ENCODE data around the gene NDUFS4.
"Not testable (repeated sequence)": the region's sequence is repeated elsewhere in the genome, so short reads cannot be mapped to it uniquely, and the experiment has no call there.

NDUFS4 gene

GRCh38 chr5:53667621-53668020 lies 107.2 kb downstream of the NDUFS4 start:
- no peak for DNase-seq

- DNase-seq: no peak
Observed at GRCh38 chr5:53671447-53671846, 111.0 kb downstream of the NDUFS4 start.

GRCh38 chr5:53674121-53674520 lies 113.7 kb downstream of the NDUFS4 start:
- DNase-seq: no peak

GRCh38 chr5:53677632-53678031 lies 117.2 kb downstream of the NDUFS4 start:
- no peak for DNase-seq

GRCh38 chr5:53678981-53679660 lies 118.7 kb downstream of the NDUFS4 start:
- peak; percentile 14 for DNase-seq

GRCh38 chr5:53681079-53681478 lies 120.6 kb downstream of the NDUFS4 start:
- no peak for DNase-seq

GRCh38 chr5:53691014-53691413 lies 130.6 kb downstream of the NDUFS4 start:
- DNase-seq: no peak

GRCh38 chr5:53694520-53695022 lies 134.1 kb downstream of the NDUFS4 start:
- no peak for DNase-seq

- not testable (repeated sequence) for DNase-seq
Observed at GRCh38 chr5:53710405-53710804, 150.0 kb downstream of the NDUFS4 start.

GRCh38 chr5:53712327-53712726 lies 151.9 kb downstream of the NDUFS4 start:
- DNase-seq: no peak

- no peak for DNase-seq
Observed at GRCh38 chr5:53713978-53714666, 153.7 kb downstream of the NDUFS4 start.

GRCh38 chr5:53714667-53715010 lies 154.2 kb downstream of the NDUFS4 start:
- DNase-seq: no peak

- no peak for DNase-seq
Observed at GRCh38 chr5:53726121-53726520, 165.7 kb downstream of the NDUFS4 start.

- no peak for DNase-seq
Observed at GRCh38 chr5:53730943-53731342, 170.5 kb downstream of the NDUFS4 start.

Measured in fibroblast of skin of scalp (primary cell).